WI38 (cell line): ENCODE measurements around the gene GSTM2.
"Not testable (repeated sequence)": the region's sequence is repeated elsewhere in the genome, so short reads cannot be mapped to it uniquely, and the experiment has no call there.

Experiments used
- H3K4me3 ChIP-seq: 2 replicates; pipeline ENCODE4 v1.5.1; 2011; ENCODE audit warnings: low read depth, mild to moderate bottlenecking, control low read depth, low read length
- TF ChIP-seq, protein P1 (sequence below): IDR thresholded peaks from 2 replicates; pipeline ENCODE4 v1.5.1; 2012; ENCODE audit warnings: low read depth, mild to moderate bottlenecking, control low read depth, low read length

The GSTM2 gene

DNA sequence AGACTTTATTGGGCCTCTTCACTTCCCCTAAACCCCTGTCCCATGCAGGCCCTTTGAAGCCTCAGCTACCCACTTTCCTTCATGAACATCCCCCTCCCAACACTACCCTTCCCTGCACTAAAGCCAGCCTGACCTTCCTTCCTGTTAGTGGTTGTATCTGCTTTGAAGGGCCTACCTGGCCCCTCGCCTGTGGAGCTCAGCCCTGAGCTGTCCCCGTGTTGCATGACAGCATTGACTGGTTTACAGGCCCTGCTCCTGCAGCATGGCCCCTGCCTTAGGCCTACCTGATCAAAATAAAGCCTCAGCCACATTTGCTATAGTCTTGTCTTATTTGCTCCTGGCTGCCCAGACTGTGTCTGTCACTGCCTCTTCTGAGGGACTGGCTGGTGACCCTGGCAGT, 6.5 kb upstream of the GSTM2 start:
- no peak overlapping the region for H3K4me3 ChIP-seq
- TF ChIP-seq, protein P1, sequence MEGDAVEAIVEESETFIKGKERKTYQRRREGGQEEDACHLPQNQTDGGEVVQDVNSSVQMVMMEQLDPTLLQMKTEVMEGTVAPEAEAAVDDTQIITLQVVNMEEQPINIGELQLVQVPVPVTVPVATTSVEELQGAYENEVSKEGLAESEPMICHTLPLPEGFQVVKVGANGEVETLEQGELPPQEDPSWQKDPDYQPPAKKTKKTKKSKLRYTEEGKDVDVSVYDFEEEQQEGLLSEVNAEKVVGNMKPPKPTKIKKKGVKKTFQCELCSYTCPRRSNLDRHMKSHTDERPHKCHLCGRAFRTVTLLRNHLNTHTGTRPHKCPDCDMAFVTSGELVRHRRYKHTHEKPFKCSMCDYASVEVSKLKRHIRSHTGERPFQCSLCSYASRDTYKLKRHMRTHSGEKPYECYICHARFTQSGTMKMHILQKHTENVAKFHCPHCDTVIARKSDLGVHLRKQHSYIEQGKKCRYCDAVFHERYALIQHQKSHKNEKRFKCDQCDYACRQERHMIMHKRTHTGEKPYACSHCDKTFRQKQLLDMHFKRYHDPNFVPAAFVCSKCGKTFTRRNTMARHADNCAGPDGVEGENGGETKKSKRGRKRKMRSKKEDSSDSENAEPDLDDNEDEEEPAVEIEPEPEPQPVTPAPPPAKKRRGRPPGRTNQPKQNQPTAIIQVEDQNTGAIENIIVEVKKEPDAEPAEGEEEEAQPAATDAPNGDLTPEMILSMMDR, result no peak

DNA sequence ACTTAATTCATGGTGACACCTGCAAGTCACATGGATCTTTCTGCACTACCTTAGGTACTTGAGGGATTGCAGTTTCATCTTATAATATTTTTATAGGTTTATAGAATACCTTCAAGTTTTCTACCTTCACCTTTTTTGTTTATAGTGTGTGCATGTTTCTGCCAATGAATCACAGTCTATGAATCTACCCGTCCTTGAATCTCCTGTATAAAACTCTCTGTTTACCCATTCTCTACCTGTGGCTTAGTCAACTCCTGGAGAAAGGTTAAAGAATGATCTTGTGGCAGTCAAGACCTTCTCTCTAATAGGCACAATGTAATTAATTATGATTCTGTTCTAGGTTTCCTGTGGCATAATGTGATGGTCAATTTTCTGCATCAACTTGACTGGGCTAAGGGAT, 3.2 kb upstream of the GSTM2 start:
- no peak overlapping the region for H3K4me3 ChIP-seq
- TF ChIP-seq, protein P1, result no peak

DNA sequence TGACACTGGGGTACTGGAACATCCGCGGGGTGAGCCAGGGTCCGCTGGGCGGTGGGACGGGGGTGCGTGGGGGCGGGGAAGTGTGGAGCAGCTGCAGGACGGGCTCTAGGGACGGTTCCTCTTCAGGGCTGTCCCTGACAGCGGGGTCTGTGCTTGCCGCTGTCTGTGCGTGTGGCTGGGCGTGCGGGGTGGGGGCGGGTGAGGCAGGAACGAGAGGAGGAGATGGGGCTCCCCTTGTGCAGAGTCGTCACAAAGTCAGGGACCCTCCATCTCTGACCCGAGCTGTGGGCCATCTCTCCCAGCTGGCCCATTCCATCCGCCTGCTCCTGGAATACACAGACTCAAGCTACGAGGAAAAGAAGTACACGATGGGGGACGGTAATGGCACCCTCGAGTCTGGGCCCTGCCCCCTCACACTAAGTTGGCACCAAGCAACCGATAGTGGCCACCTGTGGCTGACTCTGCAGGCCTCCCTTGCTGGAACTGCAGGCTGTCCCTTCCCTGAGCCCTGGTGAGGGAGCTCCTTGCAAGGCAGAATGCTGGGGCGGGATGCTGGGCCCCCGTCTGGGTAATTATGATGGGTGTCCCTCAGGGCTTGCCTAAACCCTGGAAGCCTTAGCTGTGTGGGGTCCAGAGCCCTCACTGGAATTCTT, 392 bp downstream of the GSTM2 start:
- TF ChIP-seq, protein P1, result no peak
- H3K4me3 ChIP-seq, result peak overlapping the region; percentile 62

DNA sequence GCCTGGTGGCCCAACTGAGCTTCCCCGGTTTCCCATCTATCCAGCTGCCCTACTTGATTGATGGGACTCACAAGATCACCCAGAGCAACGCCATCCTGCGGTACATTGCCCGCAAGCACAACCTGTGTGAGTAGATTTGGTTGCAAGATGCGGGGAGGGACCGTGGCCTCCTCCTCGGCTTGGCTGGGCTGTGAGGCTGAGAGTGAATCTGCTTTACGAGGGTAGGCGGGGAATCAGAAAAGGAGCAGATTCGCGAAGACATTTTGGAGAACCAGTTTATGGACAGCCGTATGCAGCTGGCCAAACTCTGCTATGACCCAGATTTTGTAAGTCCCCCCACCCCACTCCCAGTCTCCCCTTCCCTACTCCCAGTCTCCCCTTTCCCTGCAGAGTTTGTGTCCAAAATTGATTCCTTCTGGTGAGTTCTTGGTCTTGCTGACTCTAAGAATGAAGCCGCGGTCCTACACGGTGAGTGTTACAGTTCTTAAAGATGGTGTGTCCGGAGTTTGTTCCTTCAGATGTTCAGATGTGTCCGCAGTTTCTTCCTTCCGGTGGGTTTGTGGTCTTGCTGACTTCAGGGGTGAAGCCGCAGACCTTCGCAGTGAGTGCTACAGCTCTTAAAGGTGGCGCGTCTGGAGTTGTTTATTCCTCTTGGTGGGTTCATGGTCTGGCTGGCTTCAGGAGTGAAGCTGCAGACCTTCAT, 1.5 kb downstream of the GSTM2 start:
- TF ChIP-seq, protein P1, result no peak
- H3K4me3 ChIP-seq, result no peak overlapping the region

DNA sequence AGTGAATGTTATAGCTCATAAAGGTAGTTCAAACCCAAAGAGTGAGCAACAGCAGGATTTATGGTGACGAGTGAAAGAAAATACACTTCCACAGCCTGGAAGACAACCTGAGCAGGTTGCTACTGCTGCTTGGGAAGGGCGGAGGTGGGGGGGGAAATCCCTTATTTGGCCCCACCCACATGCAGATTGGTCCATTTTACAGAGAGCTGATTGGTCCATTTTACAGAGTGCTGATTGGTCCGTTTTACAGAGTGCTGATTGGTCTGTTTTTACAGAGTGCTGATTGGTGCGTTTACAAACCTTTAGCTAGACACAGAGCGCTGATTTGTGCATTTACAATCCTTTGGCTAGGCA, 2.1 kb downstream of the GSTM2 start:
- not testable (repeated sequence) for H3K4me3 ChIP-seq

DNA sequence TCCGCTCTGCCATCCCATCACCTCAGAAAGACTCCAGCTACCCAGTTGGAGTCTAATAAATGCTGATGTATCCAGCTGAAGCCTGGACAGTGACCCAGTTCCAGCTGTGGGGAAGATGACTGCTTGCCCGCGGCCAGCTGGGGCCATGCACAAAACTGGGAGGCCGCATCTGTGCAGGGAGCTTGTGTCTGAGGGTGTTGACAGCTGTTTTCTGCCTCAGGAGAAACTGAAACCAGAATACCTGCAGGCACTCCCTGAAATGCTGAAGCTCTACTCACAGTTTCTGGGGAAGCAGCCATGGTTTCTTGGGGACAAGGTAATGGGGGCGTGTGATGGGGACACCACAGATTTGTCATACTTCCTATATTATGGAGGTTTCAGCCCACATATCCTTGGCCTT, 3.2 kb downstream of the GSTM2 start:
- TF ChIP-seq, protein P1, result no peak
- H3K4me3 ChIP-seq, result no peak overlapping the region

DNA sequence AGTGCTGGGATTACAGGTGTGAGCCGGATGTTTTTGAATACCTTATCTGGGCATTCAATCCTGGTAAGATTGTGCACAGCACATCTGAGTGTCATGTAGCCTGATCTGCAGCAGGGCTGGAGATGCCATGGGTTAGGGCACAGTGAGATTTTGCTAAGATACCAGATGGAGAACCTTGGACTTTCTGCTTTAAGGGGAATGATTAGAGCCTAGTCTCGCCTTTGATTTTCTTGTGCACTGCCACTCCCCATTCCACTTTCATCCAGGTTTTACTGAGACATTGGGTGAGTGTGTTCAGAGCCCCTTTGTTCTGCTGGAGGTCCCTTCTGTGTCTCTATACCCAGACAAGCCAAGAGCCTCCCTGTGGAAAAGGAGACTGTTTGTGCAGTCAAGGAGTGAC, 6.0 kb downstream of the GSTM2 start:
- H3K4me3 ChIP-seq, result not testable (repeated sequence)

DNA sequence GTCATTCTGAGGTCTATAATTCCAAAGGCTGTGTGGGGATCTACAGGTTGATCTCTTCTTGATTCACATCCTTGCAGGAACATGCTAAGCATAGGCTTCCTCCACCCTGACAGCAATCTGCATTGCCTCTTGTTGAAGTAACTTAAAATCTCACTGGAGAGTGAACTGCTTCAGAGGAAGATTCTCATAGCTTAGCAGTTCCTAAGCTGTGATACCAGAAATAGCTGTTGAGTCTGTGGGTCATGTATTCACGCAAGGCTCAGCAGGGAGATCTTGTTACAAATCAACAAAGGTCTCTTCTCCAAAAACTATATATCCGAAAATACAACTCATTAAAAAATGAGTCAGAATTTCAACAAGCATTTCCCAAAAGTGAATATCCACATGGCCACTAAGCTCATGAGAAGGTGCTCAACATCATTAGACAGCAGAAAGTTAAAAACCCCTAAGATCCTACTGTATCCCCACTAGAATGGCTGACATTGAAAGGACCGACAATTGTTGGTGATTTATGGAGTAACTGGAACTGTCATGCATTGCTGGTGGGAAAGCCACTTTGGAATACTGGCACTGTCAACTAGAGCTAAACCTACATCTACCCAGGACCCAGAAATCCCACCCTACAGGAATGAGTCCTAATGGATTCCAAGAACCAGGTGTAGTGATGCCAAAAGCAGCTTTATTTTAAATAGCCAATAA, 9.0 kb downstream of the GSTM2 start:
- H3K4me3 ChIP-seq, result not testable (repeated sequence)

DNA sequence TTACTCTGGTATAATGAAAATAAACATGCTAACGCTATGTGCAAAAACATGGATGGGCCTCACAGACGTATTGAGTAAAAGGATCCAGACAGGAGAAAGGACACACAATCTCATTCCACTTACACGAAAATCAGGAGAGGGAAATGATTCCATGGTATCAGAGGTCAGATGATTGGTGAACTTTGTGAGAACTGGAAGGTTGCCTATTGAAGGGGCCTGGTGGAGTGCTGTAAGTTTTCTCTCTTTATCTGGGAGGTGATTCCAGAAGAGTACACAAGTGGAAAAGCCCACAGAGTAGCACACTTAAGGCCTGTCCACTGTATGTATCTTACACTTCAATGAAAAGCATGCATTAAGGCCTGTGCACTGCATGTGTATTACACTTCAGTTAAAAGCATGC, 9.6 kb downstream of the GSTM2 start:
- no peak overlapping the region for H3K4me3 ChIP-seq
- TF ChIP-seq, protein P1, result no peak

DNA sequence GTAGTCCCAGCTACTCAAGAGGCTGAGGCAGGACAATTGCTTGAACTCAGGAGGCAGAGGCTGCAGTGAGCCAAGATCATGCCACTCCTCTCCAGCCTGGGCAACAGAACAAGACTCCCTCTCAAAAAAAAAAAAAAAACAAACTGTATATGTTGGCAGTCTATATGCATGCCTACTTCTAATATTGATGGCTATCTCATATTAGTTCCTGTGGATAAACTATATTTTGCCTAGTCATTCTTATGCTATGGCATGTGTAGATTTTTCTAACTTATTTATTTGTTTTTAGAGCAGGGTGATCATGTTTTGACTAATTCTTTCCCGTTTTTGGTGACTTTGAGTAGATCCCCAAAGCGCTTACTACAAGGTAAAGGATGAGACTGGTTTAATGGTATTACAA, 10.8 kb downstream of the GSTM2 start:
- H3K4me3 ChIP-seq, result not testable (repeated sequence)

DNA sequence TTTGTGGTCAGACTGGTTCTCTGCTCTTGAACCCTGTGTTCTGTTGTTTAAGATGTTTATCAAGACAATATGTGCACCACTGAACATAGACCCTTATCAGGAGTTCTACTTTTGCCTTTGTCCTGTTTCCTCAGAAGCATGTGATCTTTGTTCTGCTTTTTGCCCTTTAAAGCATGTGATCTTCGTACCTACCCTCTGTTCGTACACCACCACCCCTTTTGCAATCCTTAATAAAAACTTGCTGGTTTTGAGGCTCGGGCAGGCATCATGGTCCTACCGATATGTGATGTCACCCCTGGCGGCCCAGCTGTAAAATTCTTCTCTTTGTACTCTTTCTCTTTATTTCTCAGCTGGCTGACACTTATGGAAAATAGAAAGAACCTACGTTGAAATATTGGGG, 16.9 kb downstream of the GSTM2 start:
- H3K4me3 ChIP-seq, result not testable (repeated sequence)

DNA sequence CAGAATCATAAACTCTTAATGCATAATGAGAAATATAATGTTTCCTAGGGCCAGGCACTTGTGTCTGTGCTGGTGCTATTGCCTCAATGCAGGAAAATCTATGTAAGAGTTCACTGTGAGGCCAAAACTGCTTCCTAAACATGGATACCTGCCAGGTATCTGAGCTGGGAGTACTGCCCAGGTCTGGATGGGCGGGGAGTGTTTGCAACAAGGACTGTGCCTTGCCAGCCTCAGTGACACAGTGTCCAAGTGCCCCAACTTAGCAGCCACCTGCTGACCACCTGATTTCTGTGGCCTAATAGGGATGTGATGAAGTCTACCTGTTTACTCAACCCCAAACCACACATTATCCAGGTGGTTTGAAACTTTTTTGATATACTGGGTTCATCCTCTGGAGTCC, 17.5 kb downstream of the GSTM2 start:
- not testable (repeated sequence) for H3K4me3 ChIP-seq
